Heart left ventricle (tissue), 16 donors: Measurements from ENCODE around the gene EEF2KMT. TPM values are rescaled to one million over a fixed set of nuclear protein-coding genes. Genes with fewer than 3 reads are reported as not detected.
A peak's percentile ranks its signal among the peaks of the same experiment; 100 is the strongest.
"Not testable (repeated sequence)": the region's sequence is repeated elsewhere in the genome, so short reads cannot be mapped to it uniquely, and the experiment has no call there.

Experiments
- ATAC-seq, 4 donors: fragments of 200-7000 bp; cut with Tn5 transposase; one replicate each; pipeline ENCODE4 v1.9.1; 2020 to 2022; ENCODE audit warnings: moderate library complexity in 4 of 4, mild to moderate bottlenecking in 3 of 4, moderate number of reproducible peaks in 1 of 4
- DNase-seq, 5 donors: peaks; one replicate each; pipeline ENCODE4 v3.0.0-alpha.2; 2020
- H3K27ac ChIP-seq, 12 donors: fragments of 200-600 bp; sonication (generic) in 4 of 12; one replicate each; pipeline versions ENCODE4 v1.5.0 to v1.8.0; 2016 to 2022; ENCODE audit warnings: mild to moderate bottlenecking in 2 of 12
- H3K27me3 ChIP-seq, 9 donors: fragments of 200-600 bp; sonication (generic) in 2 of 9; one replicate each; pipeline versions ENCODE4 v1.5.1 to v1.8.0; 2016 to 2022; ENCODE audit warnings: mild to moderate bottlenecking in 3 of 9
- H3K36me3 ChIP-seq, 9 donors: fragments of 200-600 bp; sonication (generic) in 2 of 9; one replicate each; pipeline versions ENCODE4 v1.5.0 to v1.8.0; 2018 to 2022; ENCODE audit warnings: mild to moderate bottlenecking in 2 of 9
- H3K4me1 ChIP-seq, 12 donors: fragments of 200-600 bp; sonication (generic) in 4 of 12; one replicate each; pipeline versions ENCODE4 v1.5.0 to v1.8.0; 2016 to 2022; ENCODE audit warnings: mild to moderate bottlenecking in 3 of 12
- H3K4me3 ChIP-seq, 12 donors: fragments of 200-600 bp; sonication (generic) in 4 of 12; one replicate each; pipeline versions ENCODE4 v1.5.0 to v1.8.0; 2017 to 2022; ENCODE audit warnings: mild to moderate bottlenecking in 9 of 12, moderate library complexity in 4 of 12
- H3K9me3 ChIP-seq, 12 donors: fragments of 200-600 bp; sonication (generic) in 4 of 12; one replicate each; pipeline versions ENCODE4 v1.5.0 to v1.8.0; 2016 to 2022; ENCODE audit warnings: mild to moderate bottlenecking in 1 of 12
- POLR2A ChIP-seq, 2 donors: fragments of 450-650 bp; IDR thresholded peaks; one replicate each; pipeline ENCODE4 v1.6.1; 2017; ENCODE audit warnings: antibody characterized with exemption in 2 of 2, mild to moderate bottlenecking in 2 of 2, moderate library complexity in 2 of 2
- WGBS, 4 donors: extraction: QIAGEN DNeasy Blood & Tissue Kit in 2 of 4; methylation state at CpG; one replicate each; pipeline versions ENCODE4 v1.1.5 to v1.1.7; 2013 to 2018; 5-methylcytosine and 5-hydroxymethylcytosine counted together
- intact Hi-C, 10 donors: fragments of 100-400 bp; cut with DNase I; formaldehyde crosslinking; loops; one replicate each; pipeline versions ENCODE4 v1.11.1 to v1.14.2; 2022
- polyA plus RNA-seq, 2 donors: library from polyadenylated mRNA; stranded (reverse); fragments of 200-250 nt; gene quantifications; one replicate each; pipeline ENCODE4 v1.2.3, GENCODE V29; 2013
- total RNA-seq, 9 donors: library from RNA; depleted of rRNA in 2 of 9; stranded (reverse); fragments of >200 nt in 2 of 9; fragmentation: NEBNext Ultra II Directional in 3 of 9; extraction: Animal tissue kit (Norgen Biotek cat#: 25700) in 3 of 9; gene quantifications; one replicate each; pipeline versions ENCODE4 v1.1.0 to v1.2.4, GENCODE V29; 2016 to 2023
- TF ChIP-seq, protein P1 (sequence below), 12 donors: fragments of 200-600 bp; sonication (generic) in 4 of 12; IDR thresholded peaks; one replicate each; pipeline versions ENCODE4 v1.5.0 to v1.8.0; 2018 to 2022; ENCODE audit warnings: antibody characterized with exemption in 12 of 12, mild to moderate bottlenecking in 5 of 12
- donor health status: ischemic (EF 13 %, LVEDD 7.1; RV severe dilation, severe dysfunction).
- donor health status: healthy with polysubstance abuse.
- donor health status: DM: no; HTN: yes; CAD: no.
- donor health status: DM: no; HTN: no; CAD: no.
- donor health status: ischemic (EF 25% LVEDD 6.9; RV normal size, moderate dysfunction).
- donor health status: ischemic (EF 25% LVEDD 5.7; RV mildly dilated, moderate dysfunction).
- donor health status: healthy.
- donor health status: DM: yes; HTN: yes; CAD: no.
- donor health status: ischemic (EF 35%, LVEDD 5.7; RV mildly dilated, moderate dysfunction).
- donor health status: nonischemic (EF 11% LVEDD 7.7; RV severe dilation, severe dysfunction).
- donor health status: DM: yes; HTN: yes; CAD: no.
- donor health status: PGD.
- donor health status: ischemic (EF 29% LVEDD 5.4; RV normal size, mild dysfunction).
- donor health status: nonischemic (EF 23%, LVEDD 6.1; RV moderate dilation, normal function).

Gene EEF2KMT
- total and polyA plus RNA-seq, 11 donors = 3.2 to 11.6 (median 7.2) TPM

DNA sequence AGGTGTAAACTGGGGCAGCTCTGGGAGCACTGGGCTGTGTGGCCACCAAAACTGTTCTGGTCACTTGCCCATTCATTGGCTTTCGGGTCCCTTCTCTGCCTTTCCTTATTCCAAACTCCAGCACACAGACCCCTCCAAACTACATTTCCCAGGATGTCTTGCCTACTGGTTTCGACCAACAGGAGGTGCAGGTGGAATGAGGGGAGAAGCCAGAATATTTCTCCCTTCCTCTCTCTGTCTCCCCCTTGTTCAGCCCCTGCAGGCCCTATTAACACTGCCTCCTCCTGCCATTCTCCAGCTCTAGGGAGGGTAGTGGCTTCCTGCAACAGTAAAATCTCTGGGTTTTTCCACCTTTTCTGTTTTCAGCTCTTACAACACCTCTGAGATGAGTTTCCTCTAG is 50.7 kb downstream of the EEF2KMT start:
- Histone ChIP-seq H3K36me3 (peaks cover 0 to 4% (median 0%) of the 10 kb centered on the region in 9 donors), H3K4me1 (no peaks in the 10 kb centered on the region), H3K4me3 (no peak overlapping the region), H3K27ac (no peak overlapping the region), H3K9me3 (peaks cover 0 to 9% (median 0%) of the 10 kb centered on the region in 12 donors), H3K27me3 (no peaks in the 10 kb centered on the region)
- intact Hi-C loops = no loop called here
- no peak for TF ChIP-seq POLR2A (IDR thresholded peaks at IDR 0.05)
- TF ChIP-seq, protein P1, sequence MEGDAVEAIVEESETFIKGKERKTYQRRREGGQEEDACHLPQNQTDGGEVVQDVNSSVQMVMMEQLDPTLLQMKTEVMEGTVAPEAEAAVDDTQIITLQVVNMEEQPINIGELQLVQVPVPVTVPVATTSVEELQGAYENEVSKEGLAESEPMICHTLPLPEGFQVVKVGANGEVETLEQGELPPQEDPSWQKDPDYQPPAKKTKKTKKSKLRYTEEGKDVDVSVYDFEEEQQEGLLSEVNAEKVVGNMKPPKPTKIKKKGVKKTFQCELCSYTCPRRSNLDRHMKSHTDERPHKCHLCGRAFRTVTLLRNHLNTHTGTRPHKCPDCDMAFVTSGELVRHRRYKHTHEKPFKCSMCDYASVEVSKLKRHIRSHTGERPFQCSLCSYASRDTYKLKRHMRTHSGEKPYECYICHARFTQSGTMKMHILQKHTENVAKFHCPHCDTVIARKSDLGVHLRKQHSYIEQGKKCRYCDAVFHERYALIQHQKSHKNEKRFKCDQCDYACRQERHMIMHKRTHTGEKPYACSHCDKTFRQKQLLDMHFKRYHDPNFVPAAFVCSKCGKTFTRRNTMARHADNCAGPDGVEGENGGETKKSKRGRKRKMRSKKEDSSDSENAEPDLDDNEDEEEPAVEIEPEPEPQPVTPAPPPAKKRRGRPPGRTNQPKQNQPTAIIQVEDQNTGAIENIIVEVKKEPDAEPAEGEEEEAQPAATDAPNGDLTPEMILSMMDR (IDR thresholded peaks at IDR 0.05) = no peak
- 72 to 85% (median 80%) methylated on average over 2 of the region's 2 CpGs for WGBS, 4 donors
- DNase-seq (no peak), ATAC-seq (no peak)

- peak in 1 of 5 donors; percentile 21 for DNase-seq
- no peak for ATAC-seq
- Histone ChIP-seq H3K4me1 (no peaks in the 10 kb centered on the region), H3K9me3 (peaks cover 0 to 4% (median 0%) of the 10 kb centered on the region in 12 donors), H3K36me3 (peaks cover 0 to 4% (median 0%) of the 10 kb centered on the region in 9 donors), H3K27ac (no peak overlapping the region), H3K4me3 (no peak overlapping the region), H3K27me3 (no peaks in the 10 kb centered on the region)
- TF ChIP-seq, protein P1 (IDR thresholded peaks at IDR 0.05) = no peak
- no peak for TF ChIP-seq POLR2A (IDR thresholded peaks at IDR 0.05)
- intact Hi-C loops = no loop called here
- WGBS, 4 donors = 89 to 100% (median 91%) methylated on average over 7 to 10 of the region's 10 CpGs
Measured at GRCh38 chr16:5045499-5046115, 52.0 kb downstream of the EEF2KMT start.

GRCh38 chr16:5044581-5044980 is 53.0 kb downstream of the EEF2KMT start:
- H3K9me3 ChIP-seq, ATAC-seq, H3K4me1 ChIP-seq, H3K27me3 ChIP-seq, H3K27ac ChIP-seq, H3K36me3 ChIP-seq, H3K4me3 ChIP-seq, intact Hi-C loops, DNase-seq: not testable (repeated sequence)
- 90 to 97% (median 97%) methylated on average over 11 of the region's 11 CpGs for WGBS, 4 donors

- 93 to 97% (median 95%) methylated on average over 8 of the region's 8 CpGs for WGBS, 4 donors
- no peak for TF ChIP-seq POLR2A (IDR thresholded peaks at IDR 0.05)
- TF ChIP-seq, protein P1 (IDR thresholded peaks at IDR 0.05) = no peak
- H3K27ac ChIP-seq = no peak overlapping the region
- no peaks in the 10 kb centered on the region for H3K9me3 ChIP-seq
- intact Hi-C loops = no loop called here
- H3K27me3 ChIP-seq = no peaks in the 10 kb centered on the region
- H3K4me1 ChIP-seq = no peaks in the 10 kb centered on the region
- H3K36me3 ChIP-seq = peaks cover 0 to 4% (median 0%) of the 10 kb centered on the region in 9 donors
- H3K4me3 ChIP-seq = no peak overlapping the region
- peak in 1 of 5 donors; percentile 11 for DNase-seq
- no peak for ATAC-seq
Measured at GRCh38 chr16:5044011-5044540, 53.5 kb downstream of the EEF2KMT start.
